ENCODE results near the gene SOX10. TPM values are rescaled to one million over a fixed set of nuclear protein-coding genes. Genes with fewer than 3 reads are reported as not detected.

Gene SOX10
- total and polyA plus RNA-seq, 2 of the 13 experiments (the other 11 are each of a cell fraction or from before 2014, with no cell fraction given): not detected

DNA sequence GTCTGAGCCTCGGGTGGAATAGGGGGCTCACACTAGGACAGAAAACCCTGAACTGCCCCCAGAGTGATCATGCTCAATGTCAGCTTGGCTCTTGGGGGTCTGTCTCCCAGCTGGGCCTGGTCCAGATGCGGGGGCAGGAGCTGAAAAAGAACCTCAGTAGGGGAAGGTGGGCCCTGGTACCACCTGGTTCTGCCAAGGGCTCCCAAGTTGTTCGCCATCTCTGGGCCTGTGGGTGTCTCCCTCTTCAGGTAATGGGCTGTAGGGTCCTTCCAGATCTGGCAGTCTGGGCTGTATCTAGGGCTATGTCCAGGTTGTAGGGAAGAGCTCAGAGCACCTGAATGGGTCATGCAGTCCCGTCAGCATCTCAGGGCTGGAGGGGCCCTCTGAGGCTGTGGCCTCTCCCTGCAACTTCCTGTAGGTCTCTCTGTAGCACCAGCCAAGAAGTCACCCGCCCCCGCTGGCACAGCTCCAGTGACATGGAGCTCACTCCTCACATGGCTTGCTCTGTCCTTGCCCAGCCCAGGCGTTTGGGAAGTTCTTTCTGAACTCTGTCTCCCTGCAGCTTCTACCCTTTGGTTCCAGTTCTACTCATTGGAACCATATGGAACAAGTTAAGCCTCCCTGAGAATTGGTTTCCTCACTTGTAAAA, 33.0 kb upstream of the SOX10 start (continued):
- TF ChIP-seq FOXJ3 (CRISPR knock-in tag; IDR thresholded peaks at IDR 0.05; ENCODE audit: borderline replicate concordance) (no peak), MTA1 (CRISPR knock-in tag; IDR thresholded peaks at IDR 0.05; ENCODE audit: borderline replicate concordance) (0 out of 2 replicates have a peak, but pooled peaks have one; percentile 0), SIN3A (IDR thresholded peaks at IDR 0.05; ENCODE audit: borderline replicate concordance, low read depth, low read length) (no peak), ZNF780A (CRISPR knock-in tag; IDR thresholded peaks at IDR 0.05) (no peak), ZNF629 (CRISPR knock-in tag; conservative IDR thresholded peaks at IDR 0.05) (no peak), CHCHD3 (CRISPR knock-in tag; IDR thresholded peaks at IDR 0.05) (no peak), AHR (CRISPR knock-in tag; IDR thresholded peaks at IDR 0.05) (no peak), NFRKB (IDR thresholded peaks at IDR 0.05) (no peak), SCMH1 (CRISPR knock-in tag; IDR thresholded peaks at IDR 0.05; ENCODE audit: borderline replicate concordance) (no peak), ZNF772 (CRISPR knock-in tag; IDR thresholded peaks at IDR 0.05) (peak; percentile 29; the same call in 1 of the 2 replicates), RXRA (CRISPR knock-in tag; IDR thresholded peaks at IDR 0.05) (no peak), GTF3A (CRISPR knock-in tag; conservative IDR thresholded peaks at IDR 0.05) (no peak), ZNF891 (CRISPR knock-in tag; IDR thresholded peaks at IDR 0.05) (0 out of 2 replicates have a peak, but pooled peaks have one; percentile 45), CHD2 (IDR thresholded peaks at IDR 0.05; ENCODE audit: low read depth, low read length) (no peak), ZFP36 (IDR thresholded peaks at IDR 0.05; ENCODE audit: borderline replicate concordance, low read depth, low read length, partially characterized antibody) (no peak), ZNF343 (CRISPR knock-in tag; IDR thresholded peaks at IDR 0.05) (no peak), SALL1 (CRISPR knock-in tag; IDR thresholded peaks at IDR 0.05) (no peak; the same call in 1 of the 2 replicates)
- TF ChIP-seq, protein P1, sequence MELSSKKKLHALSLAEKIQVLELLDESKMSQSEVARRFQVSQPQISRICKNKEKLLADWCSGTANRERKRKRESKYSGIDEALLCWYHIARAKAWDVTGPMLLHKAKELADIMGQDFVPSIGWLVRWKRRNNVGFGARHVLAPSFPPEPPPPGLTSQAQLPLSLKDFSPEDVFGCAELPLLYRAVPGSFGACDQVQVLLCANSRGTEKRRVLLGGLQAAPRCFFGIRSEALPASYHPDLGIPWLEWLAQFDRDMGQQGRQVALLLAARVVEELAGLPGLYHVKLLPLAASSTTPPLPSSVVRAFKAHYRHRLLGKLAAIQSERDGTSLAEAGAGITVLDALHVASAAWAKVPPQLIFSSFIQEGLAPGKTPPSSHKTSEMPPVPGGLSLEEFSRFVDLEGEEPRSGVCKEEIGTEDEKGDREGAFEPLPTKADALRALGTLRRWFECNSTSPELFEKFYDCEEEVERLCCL (CRISPR knock-in tag; IDR thresholded peaks at IDR 0.05; ENCODE audit: borderline replicate concordance): no peak
- TF ChIP-seq, protein P2, sequence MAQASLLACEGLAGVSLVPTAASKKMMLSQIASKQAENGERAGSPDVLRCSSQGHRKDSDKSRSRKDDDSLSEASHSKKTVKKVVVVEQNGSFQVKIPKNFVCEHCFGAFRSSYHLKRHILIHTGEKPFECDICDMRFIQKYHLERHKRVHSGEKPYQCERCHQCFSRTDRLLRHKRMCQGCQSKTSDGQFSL (CRISPR knock-in tag; IDR thresholded peaks at IDR 0.05): no peak
- TF ChIP-seq, protein P3, sequence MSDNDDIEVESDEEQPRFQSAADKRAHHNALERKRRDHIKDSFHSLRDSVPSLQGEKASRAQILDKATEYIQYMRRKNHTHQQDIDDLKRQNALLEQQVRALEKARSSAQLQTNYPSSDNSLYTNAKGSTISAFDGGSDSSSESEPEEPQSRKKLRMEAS (IDR thresholded peaks at IDR 0.05): no peak

Measured in HepG2 (cell line).